Activated CD4-positive, alpha-beta T cell treated with anti-CD3 and anti-CD28 coated beads for 36 hours (primary cell): ENCODE data around the gene RBM38. TPM values are rescaled to one million over a fixed set of nuclear protein-coding genes. Genes with fewer than 3 reads are reported as not detected.
"Not testable (repeated sequence)": the region's sequence is repeated elsewhere in the genome, so short reads cannot be mapped to it uniquely, and the experiment has no call there.

Source experiments
- ATAC-seq: fragments of 200-7000 bp; cut with Tn5 transposase; one replicate; pipeline ENCODE4 v1.10.0; 2021; ENCODE audit warnings: mild to moderate bottlenecking, moderate library complexity
- CTCF ChIA-PET: fragments of 350-600 bp; sonication (Branson Sonifier 250); formaldehyde crosslinking; loops from one replicate; lab custom pipeline; 2021; ENCODE audit warnings: antibody characterized with exemption; lab: Charles Lee
- POLR2A ChIA-PET: fragments of 350-600 bp; sonication (Branson Sonifier 250); formaldehyde crosslinking; loops from one replicate; lab custom pipeline; 2021; ENCODE audit warnings: antibody characterized with exemption, inconsistent platforms; lab: Charles Lee
- DNase-seq: peaks from one replicate; pipeline ENCODE4 v3.0.0-alpha.2; 2020
- H3K27ac Mint-ChIP-seq: one replicate; pipeline ENCODE4 v1.8.0; 2021; ENCODE audit warnings: mixed read lengths
- H3K27me3 Mint-ChIP-seq: one replicate; pipeline ENCODE4 v1.8.0; 2021; ENCODE audit warnings: mixed read lengths
- H3K36me3 Mint-ChIP-seq: one replicate; pipeline ENCODE4 v1.8.0; 2021; ENCODE audit warnings: low read depth, mixed read lengths
- H3K4me1 Mint-ChIP-seq: one replicate; pipeline ENCODE4 v1.8.0; 2021; ENCODE audit warnings: mixed read lengths
- H3K4me3 Mint-ChIP-seq: one replicate; pipeline ENCODE4 v1.8.0; 2021; ENCODE audit warnings: mild to moderate bottlenecking, moderate library complexity, mixed read lengths
- H3K9me3 Mint-ChIP-seq: one replicate; pipeline ENCODE4 v1.8.0; 2021; ENCODE audit warnings: low read depth, mixed read lengths
- intact Hi-C, 2 experiments: fragments of 100-400 bp; cut with DNase I in 1 of 2; cut with micrococcal nuclease in 1 of 2; formaldehyde crosslinking; loops; one replicate each; pipeline versions ENCODE4 v1.14.2 to v1.15.1; 2022 to 2024; cut with DNase I, micrococcal nuclease
- total RNA-seq, 2 experiments: library from RNA; stranded (reverse); gene quantifications; one replicate each; pipeline ENCODE4 v1.2.3, GENCODE V29; 2021

Gene RBM38
- total RNA-seq, 2 experiments from 2014 or later = 96.5 to 101 TPM

GRCh38 chr20:57417830-57418780 lies 26.9 kb downstream of the RBM38 start:
- intact Hi-C loops = no loop called here
- POLR2A ChIA-PET = no interaction called here
- H3K4me3 Mint-ChIP-seq = no peak overlapping the region

GRCh38 chr20:57419479-57419878 lies 28.3 kb downstream of the RBM38 start:
- H3K4me3 Mint-ChIP-seq, H3K4me1 Mint-ChIP-seq, intact Hi-C loops, POLR2A ChIA-PET, H3K36me3 Mint-ChIP-seq, DNase-seq, H3K27ac Mint-ChIP-seq, H3K9me3 Mint-ChIP-seq, H3K27me3 Mint-ChIP-seq, ATAC-seq: not testable (repeated sequence)
- CTCF ChIA-PET = interaction anchor here (0.8 kb wide), 1 partner anchor 12 kb away, joined by 3 read pairs; no protein-coding TSS in a partner anchor

More at GRCh38 chr20:57417830-57418780, 26.9 kb downstream of the RBM38 start:
- no peak overlapping the region for H3K27ac Mint-ChIP-seq
- DNase-seq (no peak), ATAC-seq (no peak)
- H3K9me3 Mint-ChIP-seq = no peaks in the 10 kb centered on the region
- no peaks in the 10 kb centered on the region for H3K4me1 Mint-ChIP-seq
- H3K36me3 Mint-ChIP-seq = no peaks in the 10 kb centered on the region
- CTCF ChIA-PET = interaction anchor here (0.5 to 0.7 kb wide), 3 partner anchors 18 to 1074 kb away, joined by 3 to 4 read pairs (median 3); no protein-coding TSS in a partner anchor
- H3K27me3 Mint-ChIP-seq = no peaks in the 10 kb centered on the region

GRCh38 chr20:57420571-57421252 lies 29.5 kb downstream of the RBM38 start:
- no peak for DNase-seq
- CTCF ChIA-PET = interaction anchor here (1.1 kb wide), 1 partner anchor 79 kb away, joined by 3 read pairs; no protein-coding TSS in a partner anchor
- Mint-ChIP-seq H3K27ac (no peak overlapping the region), H3K27me3 (no peaks in the 10 kb centered on the region), H3K4me1 (peaks cover 11% of the 10 kb centered on the region), H3K9me3 (no peaks in the 10 kb centered on the region), H3K36me3 (no peaks in the 10 kb centered on the region), H3K4me3 (no peak overlapping the region)
- intact Hi-C loops = no loop called here
- no peak for ATAC-seq
- POLR2A ChIA-PET = interaction anchor here (0.6 kb wide), 1 partner anchor 12 kb away, joined by 3 read pairs; no protein-coding TSS in a partner anchor

- no peak for ATAC-seq
- no peaks in the 10 kb centered on the region for H3K9me3 Mint-ChIP-seq
- H3K4me3 Mint-ChIP-seq = no peak overlapping the region
Measured at GRCh38 chr20:57421253-57422220, 30.3 kb downstream of the RBM38 start.

GRCh38 chr20:57422254-57422653 lies 31.1 kb downstream of the RBM38 start:
- CTCF ChIA-PET = no interaction called here
- no peaks in the 10 kb centered on the region for H3K27me3 Mint-ChIP-seq

More at GRCh38 chr20:57421253-57422220, 30.3 kb downstream of the RBM38 start:
- Mint-ChIP-seq H3K36me3 (no peaks in the 10 kb centered on the region), H3K27me3 (no peaks in the 10 kb centered on the region), H3K27ac (no peak overlapping the region), H3K4me1 (peaks cover 18% of the 10 kb centered on the region)
- intact Hi-C loops = no loop called here
- POLR2A ChIA-PET = no interaction called here
- CTCF ChIA-PET = interaction anchor here (1.1 kb wide), 1 partner anchor 78 kb away, joined by 3 read pairs; no protein-coding TSS in a partner anchor
- no peak for DNase-seq

GRCh38 chr20:57425150-57426013 lies 34.2 kb downstream of the RBM38 start:
- ChIA-PET POLR2A (no interaction called here), CTCF (interaction anchor here (0.6 to 2.3 kb wide), 3 partner anchors 12 to 79 kb away, joined by 4 to 8 read pairs (median 4); no protein-coding TSS in a partner anchor)
- H3K4me1 Mint-ChIP-seq = peaks cover 31% of the 10 kb centered on the region
- intact Hi-C loops = no loop called here
- no peaks in the 10 kb centered on the region for H3K27me3 Mint-ChIP-seq
- no peak overlapping the region for H3K27ac Mint-ChIP-seq
- no peaks in the 10 kb centered on the region for H3K9me3 Mint-ChIP-seq
- ATAC-seq = peak; percentile 20
- H3K36me3 Mint-ChIP-seq = no peaks in the 10 kb centered on the region
- H3K4me3 Mint-ChIP-seq = no peak overlapping the region
- no peak for DNase-seq

More at GRCh38 chr20:57422254-57422653, 31.1 kb downstream of the RBM38 start:
- DNase-seq (no peak), ATAC-seq (no peak)
- intact Hi-C loops = no loop called here
- Mint-ChIP-seq H3K9me3 (no peaks in the 10 kb centered on the region), H3K27ac (no peak overlapping the region), H3K4me1 (peaks cover 24% of the 10 kb centered on the region), H3K36me3 (no peaks in the 10 kb centered on the region), H3K4me3 (no peak overlapping the region)
- POLR2A ChIA-PET = no interaction called here

- Mint-ChIP-seq H3K36me3 (no peaks in the 10 kb centered on the region), H3K4me3 (no peak overlapping the region), H3K27ac (no peak overlapping the region), H3K27me3 (no peaks in the 10 kb centered on the region), H3K9me3 (no peaks in the 10 kb centered on the region), H3K4me1 (peaks cover 31% of the 10 kb centered on the region)
- DNase-seq (no peak), ATAC-seq (no peak)
- ChIA-PET CTCF (interaction anchor here (0.6 to 2.3 kb wide), 3 partner anchors 13 to 67 kb away, joined by 3 to 8 read pairs (median 4); no protein-coding TSS in a partner anchor), POLR2A (no interaction called here)
- intact Hi-C loops = no loop called here
Measured at GRCh38 chr20:57426271-57426689, 35.1 kb downstream of the RBM38 start.

GRCh38 chr20:57426831-57427230 lies 35.6 kb downstream of the RBM38 start:
- ChIA-PET CTCF (interaction anchor here (0.6 to 2.3 kb wide), 2 partner anchors 14 to 67 kb away, joined by 3 to 8 read pairs; no protein-coding TSS in a partner anchor), POLR2A (no interaction called here)
- peaks cover 36% of the 10 kb centered on the region for H3K4me1 Mint-ChIP-seq
- DNase-seq (no peak), ATAC-seq (no peak)
- intact Hi-C loops = no loop called here
- H3K27me3 Mint-ChIP-seq = no peaks in the 10 kb centered on the region
- no peak overlapping the region for H3K27ac Mint-ChIP-seq
- no peaks in the 10 kb centered on the region for H3K36me3 Mint-ChIP-seq
- H3K4me3 Mint-ChIP-seq = no peak overlapping the region
- H3K9me3 Mint-ChIP-seq = no peaks in the 10 kb centered on the region

- Mint-ChIP-seq H3K27ac (no peak overlapping the region), H3K4me3 (no peak overlapping the region), H3K4me1 (peaks cover 51% of the 10 kb centered on the region), H3K27me3 (no peaks in the 10 kb centered on the region), H3K9me3 (no peaks in the 10 kb centered on the region), H3K36me3 (no peaks in the 10 kb centered on the region)
- no peak for DNase-seq
- no peak for ATAC-seq
- ChIA-PET POLR2A (no interaction called here), CTCF (interaction anchor here (0.9 to 1.3 kb wide), 4 partner anchors 30 to 70 kb away, joined by 3 to 4 read pairs (median 4); no protein-coding TSS in a partner anchor)
- intact Hi-C loops = no loop called here
Measured at GRCh38 chr20:57428324-57429158, 37.3 kb downstream of the RBM38 start.
